GM12801 (cell line): ENCODE measurements around the gene FER1L5.

Source experiments
- TF ChIP-seq, protein P1 (sequence below): IDR thresholded peaks from one replicate; pipeline ENCODE4 v1.5.1; 2011; ENCODE audit warnings: control low read depth; ENCODE audit not compliant: insufficient read length; ENCODE audit errors: extremely low read depth

Gene FER1L5

DNA sequence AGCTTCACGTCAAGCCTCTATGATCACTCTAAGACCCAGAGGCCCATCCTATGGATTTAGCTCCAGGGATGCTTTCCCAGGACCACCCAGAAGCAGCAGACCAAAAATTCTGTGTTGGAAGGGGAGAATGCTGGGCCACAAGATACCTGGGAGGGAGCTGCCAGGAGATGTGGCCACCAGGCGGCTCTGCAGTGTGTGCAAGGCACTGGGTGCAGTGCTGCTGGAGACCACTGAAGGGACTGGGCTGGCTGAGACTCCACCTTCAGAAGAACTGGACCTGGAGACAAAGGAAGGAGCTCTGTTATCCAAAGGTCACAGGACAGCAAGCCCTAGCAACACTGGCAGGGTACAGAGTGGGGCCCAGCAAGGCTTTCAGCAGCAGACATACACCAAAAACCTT is 38.5 kb upstream of the FER1L5 start:
- TF ChIP-seq, protein P1, sequence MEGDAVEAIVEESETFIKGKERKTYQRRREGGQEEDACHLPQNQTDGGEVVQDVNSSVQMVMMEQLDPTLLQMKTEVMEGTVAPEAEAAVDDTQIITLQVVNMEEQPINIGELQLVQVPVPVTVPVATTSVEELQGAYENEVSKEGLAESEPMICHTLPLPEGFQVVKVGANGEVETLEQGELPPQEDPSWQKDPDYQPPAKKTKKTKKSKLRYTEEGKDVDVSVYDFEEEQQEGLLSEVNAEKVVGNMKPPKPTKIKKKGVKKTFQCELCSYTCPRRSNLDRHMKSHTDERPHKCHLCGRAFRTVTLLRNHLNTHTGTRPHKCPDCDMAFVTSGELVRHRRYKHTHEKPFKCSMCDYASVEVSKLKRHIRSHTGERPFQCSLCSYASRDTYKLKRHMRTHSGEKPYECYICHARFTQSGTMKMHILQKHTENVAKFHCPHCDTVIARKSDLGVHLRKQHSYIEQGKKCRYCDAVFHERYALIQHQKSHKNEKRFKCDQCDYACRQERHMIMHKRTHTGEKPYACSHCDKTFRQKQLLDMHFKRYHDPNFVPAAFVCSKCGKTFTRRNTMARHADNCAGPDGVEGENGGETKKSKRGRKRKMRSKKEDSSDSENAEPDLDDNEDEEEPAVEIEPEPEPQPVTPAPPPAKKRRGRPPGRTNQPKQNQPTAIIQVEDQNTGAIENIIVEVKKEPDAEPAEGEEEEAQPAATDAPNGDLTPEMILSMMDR, result no peak

- TF ChIP-seq, protein P1, result no peak
These were observed 33.8 kb upstream of the FER1L5 start for GRCh38 chr2:96608469-96609455.

GRCh38 chr2:96616128-96616527 is 26.4 kb upstream of the FER1L5 start:
- TF ChIP-seq, protein P1, result no peak

DNA sequence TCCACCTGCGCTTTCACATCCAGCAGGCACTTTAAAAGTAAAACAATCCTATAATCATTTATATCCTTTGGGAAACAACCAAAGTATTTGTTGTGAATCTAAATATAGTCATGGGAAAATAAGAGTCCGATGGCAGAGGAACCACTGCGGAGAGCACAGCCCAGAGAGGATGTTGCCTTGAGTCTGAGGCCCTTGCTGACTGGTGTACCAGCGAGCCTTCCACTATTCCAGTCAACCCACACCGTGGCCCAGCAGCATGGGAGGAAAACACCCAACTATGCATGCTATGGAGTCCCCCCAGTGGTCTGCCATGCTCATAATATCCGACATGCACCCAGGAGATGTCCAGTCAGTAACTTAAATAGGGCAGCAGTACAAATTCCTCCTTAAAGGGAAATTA is 26.0 kb upstream of the FER1L5 start:
- TF ChIP-seq, protein P1, result no peak

- TF ChIP-seq, protein P1, result no peak
These were observed 25.6 kb upstream of the FER1L5 start for GRCh38 chr2:96617012-96617411.

GRCh38 chr2:96618596-96619283 is 23.8 kb upstream of the FER1L5 start:
- TF ChIP-seq, protein P1, result no peak

DNA sequence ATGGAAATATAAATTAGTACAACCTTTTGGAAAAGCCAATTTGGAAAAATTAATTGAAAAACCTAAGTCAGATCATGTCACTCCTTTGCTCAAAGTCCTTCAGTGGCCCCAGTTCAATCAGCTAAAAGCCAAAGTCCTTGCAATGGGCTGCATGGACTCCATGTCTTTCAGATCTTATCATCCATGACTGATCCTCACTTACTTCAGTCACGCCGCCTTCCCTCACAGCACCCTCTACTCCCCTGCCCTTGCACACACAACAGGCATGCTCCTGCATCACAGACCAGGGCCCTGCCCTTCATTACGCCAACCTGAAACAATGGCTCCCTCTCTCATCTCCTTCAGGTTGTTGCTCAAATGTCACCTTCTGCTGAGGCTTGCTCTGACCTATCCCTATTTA is 20.0 kb upstream of the FER1L5 start:
- TF ChIP-seq, protein P1, result no peak
